HFFc6 (cell line): ENCODE results near the gene KDM1B. TPM values are rescaled to one million over a fixed set of nuclear protein-coding genes. Genes with fewer than 3 reads are reported as not detected.
A peak's percentile ranks its signal among the peaks of the same experiment; 100 is the strongest.

ENCODE experiments used
- DNase-seq: peaks from one replicate; pipeline ENCODE4 v3.0.0-alpha.2; 2018
- H3K27ac Mint-ChIP-seq: 2 replicates; pipeline ENCODE4 v1.8.0; 2020; ENCODE audit warnings: mild to moderate bottlenecking, mixed read lengths
- H3K27me3 Mint-ChIP-seq: 2 replicates; pipeline ENCODE4 v1.8.0; 2021; ENCODE audit warnings: mild to moderate bottlenecking, moderate library complexity, mixed read lengths; ENCODE audit not compliant: insufficient read depth
- H3K36me3 Mint-ChIP-seq: 2 replicates; pipeline ENCODE4 v1.8.0; 2021; ENCODE audit warnings: low read depth, mixed read lengths
- H3K4me1 Mint-ChIP-seq: 2 replicates; pipeline ENCODE4 v1.8.0; 2020; ENCODE audit warnings: low read depth, mixed read lengths
- H3K4me3 Mint-ChIP-seq: 2 replicates; pipeline ENCODE4 v1.8.0; 2020; ENCODE audit warnings: mild to moderate bottlenecking, moderate library complexity, mixed read lengths
- H3K9me3 Mint-ChIP-seq: 2 replicates; pipeline ENCODE4 v1.8.0; 2020; ENCODE audit warnings: mild to moderate bottlenecking, mixed read lengths
- long read RNA-seq: library from polyadenylated mRNA; unstranded; transcript quantifications from one replicate; pipeline ENCODE4 v2.0.0, GENCODE V29; 2019
- total RNA-seq, 6 experiments: library from RNA; stranded (reverse); fragmentation: NEBNext Ultra II Directional; extraction: Animal tissue kit (Norgen Biotek cat#: 25700); gene quantifications; 2 replicates in 1 of 6; 3 replicates in 5 of 6; pipeline ENCODE4 v1.2.3, GENCODE V29; 2021
- TF ChIP-seq, protein P1 (sequence below): fragments of 200-600 bp; sonication (generic); IDR thresholded peaks from 2 replicates; pipeline ENCODE4 v1.5.0; 2021; ENCODE audit warnings: antibody characterized with exemption, mild to moderate bottlenecking

KDM1B gene, protein sequence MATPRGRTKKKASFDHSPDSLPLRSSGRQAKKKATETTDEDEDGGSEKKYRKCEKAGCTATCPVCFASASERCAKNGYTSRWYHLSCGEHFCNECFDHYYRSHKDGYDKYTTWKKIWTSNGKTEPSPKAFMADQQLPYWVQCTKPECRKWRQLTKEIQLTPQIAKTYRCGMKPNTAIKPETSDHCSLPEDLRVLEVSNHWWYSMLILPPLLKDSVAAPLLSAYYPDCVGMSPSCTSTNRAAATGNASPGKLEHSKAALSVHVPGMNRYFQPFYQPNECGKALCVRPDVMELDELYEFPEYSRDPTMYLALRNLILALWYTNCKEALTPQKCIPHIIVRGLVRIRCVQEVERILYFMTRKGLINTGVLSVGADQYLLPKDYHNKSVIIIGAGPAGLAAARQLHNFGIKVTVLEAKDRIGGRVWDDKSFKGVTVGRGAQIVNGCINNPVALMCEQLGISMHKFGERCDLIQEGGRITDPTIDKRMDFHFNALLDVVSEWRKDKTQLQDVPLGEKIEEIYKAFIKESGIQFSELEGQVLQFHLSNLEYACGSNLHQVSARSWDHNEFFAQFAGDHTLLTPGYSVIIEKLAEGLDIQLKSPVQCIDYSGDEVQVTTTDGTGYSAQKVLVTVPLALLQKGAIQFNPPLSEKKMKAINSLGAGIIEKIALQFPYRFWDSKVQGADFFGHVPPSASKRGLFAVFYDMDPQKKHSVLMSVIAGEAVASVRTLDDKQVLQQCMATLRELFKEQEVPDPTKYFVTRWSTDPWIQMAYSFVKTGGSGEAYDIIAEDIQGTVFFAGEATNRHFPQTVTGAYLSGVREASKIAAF
- total RNA-seq, result 10 to 100 TPM; 17.4 to 20.9 (median 19.1) TPM
- long read RNA-seq, partial matches to known transcripts, result 0 of 2 reads
- long read RNA-seq, other reads (novel, unspliced or antisense), result 2 of 2 reads

DNA sequence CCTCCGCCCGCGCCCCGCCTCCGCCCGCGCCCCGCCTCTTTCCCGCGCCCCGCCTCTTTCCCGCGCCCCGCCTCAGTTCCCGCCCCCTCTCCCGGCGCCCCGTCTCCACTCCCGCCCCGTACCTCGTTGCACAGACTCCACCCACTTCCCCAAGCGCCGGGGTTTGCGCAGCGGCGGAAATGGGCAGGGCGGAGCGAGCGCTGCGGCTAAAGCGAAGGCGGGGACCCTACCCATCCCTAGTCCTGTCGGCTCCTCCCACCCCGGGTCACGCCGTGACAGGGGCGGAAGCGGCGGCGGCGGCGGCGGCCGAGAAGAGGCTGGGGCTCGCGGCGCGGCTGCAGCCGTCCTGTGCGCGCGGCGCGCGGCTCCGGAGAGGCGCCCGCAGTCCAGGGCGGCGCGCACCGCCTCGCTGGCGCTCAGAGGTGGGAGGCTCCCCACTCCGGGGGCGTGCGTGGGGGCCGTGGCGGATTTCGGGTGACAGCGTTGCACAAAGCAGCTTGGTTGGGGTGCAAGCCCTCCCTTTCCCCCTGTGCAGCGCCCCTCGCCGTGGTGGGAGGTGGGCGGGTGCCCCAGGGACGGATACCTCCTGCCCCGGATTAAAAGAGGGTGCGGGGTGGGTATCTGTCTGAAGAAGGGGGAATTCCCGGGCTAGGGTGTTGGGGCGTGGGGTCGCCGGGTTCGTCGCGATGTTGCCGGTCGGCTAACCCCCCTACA is at the start of gene KDM1B:
KDM1B (plus strand) TSS at position 273 of the 714 bp plus-strand sequence. CDS start 4,474 bp downstream, outside the sequence.
- Mint-ChIP-seq H3K27ac (peak within 1 kb of the TSS; percentile 98), H3K4me3 (peak within 1 kb of the TSS; percentile 99), H3K36me3 (peaks cover 15% of the 10 kb centered on the region), H3K9me3 (no peaks in the 10 kb centered on the region), H3K4me1 (peaks cover 30% of the 10 kb centered on the region), H3K27me3 (peaks cover 2% of the 10 kb centered on the region)
- TF ChIP-seq, protein P1, sequence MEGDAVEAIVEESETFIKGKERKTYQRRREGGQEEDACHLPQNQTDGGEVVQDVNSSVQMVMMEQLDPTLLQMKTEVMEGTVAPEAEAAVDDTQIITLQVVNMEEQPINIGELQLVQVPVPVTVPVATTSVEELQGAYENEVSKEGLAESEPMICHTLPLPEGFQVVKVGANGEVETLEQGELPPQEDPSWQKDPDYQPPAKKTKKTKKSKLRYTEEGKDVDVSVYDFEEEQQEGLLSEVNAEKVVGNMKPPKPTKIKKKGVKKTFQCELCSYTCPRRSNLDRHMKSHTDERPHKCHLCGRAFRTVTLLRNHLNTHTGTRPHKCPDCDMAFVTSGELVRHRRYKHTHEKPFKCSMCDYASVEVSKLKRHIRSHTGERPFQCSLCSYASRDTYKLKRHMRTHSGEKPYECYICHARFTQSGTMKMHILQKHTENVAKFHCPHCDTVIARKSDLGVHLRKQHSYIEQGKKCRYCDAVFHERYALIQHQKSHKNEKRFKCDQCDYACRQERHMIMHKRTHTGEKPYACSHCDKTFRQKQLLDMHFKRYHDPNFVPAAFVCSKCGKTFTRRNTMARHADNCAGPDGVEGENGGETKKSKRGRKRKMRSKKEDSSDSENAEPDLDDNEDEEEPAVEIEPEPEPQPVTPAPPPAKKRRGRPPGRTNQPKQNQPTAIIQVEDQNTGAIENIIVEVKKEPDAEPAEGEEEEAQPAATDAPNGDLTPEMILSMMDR, result no peak
- peak; percentile 98 for DNase-seq

DNA sequence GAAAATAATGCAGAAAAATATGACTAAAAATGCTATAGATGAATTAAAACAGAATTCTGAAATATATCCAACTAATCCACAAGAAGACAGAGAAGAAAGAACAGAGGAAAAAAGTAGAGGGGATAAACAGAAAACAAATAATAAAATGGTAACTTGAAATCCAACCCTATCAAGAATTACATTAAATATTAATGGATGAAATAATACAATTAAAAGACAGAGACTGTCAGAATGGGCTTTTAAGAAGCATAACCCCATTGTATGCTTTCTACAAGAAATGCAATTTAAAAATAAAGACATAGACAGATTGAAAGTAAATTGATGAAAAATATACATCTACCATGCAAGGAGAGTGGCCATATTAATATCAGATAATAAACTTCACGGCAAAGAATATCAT is 48.2 kb upstream of the KDM1B start:
- peaks cover 6% of the 10 kb centered on the region for H3K4me1 Mint-ChIP-seq
- DNase-seq, result no peak

DNA sequence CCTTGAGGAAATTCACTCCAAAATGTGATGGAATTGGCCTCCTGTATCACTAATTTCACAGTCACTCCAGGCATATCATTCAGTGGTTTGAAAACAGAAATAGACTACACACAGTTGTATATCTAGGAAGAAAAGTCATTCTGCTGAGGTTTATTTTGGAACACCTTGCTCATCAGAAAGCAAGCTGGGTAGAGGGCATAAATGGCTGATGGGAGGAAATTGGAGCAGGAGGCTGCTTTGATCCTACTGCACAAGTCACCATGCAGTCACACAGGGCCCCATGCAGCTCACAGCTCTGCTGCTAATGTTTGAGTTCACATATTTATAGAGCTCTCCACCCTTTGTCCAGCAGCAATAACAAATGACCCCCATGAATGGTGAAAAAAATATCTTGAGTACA is 45.1 kb upstream of the KDM1B start:
- TF ChIP-seq, protein P1, result no peak
- Mint-ChIP-seq H3K27ac (no peak overlapping the region), H3K27me3 (no peaks in the 10 kb centered on the region), H3K4me1 (0 out of 2 replicates have a peak, but pooled peaks cover 4% of the 10 kb centered on the region), H3K36me3 (peaks cover 12% of the 10 kb centered on the region), H3K4me3 (no peak overlapping the region), H3K9me3 (peaks cover 12% of the 10 kb centered on the region)
- no peak for DNase-seq

More for the DNA sequence above, 48.2 kb upstream of the KDM1B start:
- Mint-ChIP-seq H3K9me3 (peaks cover 12% of the 10 kb centered on the region), H3K27ac (no peak overlapping the region), H3K27me3 (no peaks in the 10 kb centered on the region), H3K36me3 (peaks cover 12% of the 10 kb centered on the region), H3K4me3 (no peak overlapping the region)
- TF ChIP-seq, protein P1, result no peak

DNA sequence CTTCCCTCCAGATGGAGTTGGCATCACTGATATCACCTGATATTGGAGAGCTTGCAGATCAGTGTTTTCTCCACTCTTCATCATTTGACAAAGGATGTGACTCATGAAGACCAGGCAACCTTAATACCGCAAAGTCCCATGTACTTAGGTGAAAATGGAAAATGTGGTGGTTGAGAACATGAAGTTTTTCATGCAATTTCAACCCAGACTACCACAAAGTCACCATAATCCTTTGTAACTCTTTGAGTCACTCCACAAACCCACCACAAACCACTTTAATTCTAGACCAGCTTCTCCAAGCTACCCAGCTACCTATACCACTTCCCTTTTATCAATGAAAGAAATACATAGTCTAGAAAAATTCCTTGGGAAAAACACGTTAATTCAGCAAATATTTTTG is 39.9 kb upstream of the KDM1B start:
- TF ChIP-seq, protein P1, result no peak
- H3K9me3 Mint-ChIP-seq, result no peaks in the 10 kb centered on the region
- no peaks in the 10 kb centered on the region for H3K36me3 Mint-ChIP-seq
- H3K4me1 Mint-ChIP-seq, result peaks cover 9% of the 10 kb centered on the region; the same call in 1 of the 2 replicates
- H3K27me3 Mint-ChIP-seq, result no peaks in the 10 kb centered on the region
- no peak overlapping the region for H3K27ac Mint-ChIP-seq
- DNase-seq, result no peak
- no peak overlapping the region for H3K4me3 Mint-ChIP-seq

DNA sequence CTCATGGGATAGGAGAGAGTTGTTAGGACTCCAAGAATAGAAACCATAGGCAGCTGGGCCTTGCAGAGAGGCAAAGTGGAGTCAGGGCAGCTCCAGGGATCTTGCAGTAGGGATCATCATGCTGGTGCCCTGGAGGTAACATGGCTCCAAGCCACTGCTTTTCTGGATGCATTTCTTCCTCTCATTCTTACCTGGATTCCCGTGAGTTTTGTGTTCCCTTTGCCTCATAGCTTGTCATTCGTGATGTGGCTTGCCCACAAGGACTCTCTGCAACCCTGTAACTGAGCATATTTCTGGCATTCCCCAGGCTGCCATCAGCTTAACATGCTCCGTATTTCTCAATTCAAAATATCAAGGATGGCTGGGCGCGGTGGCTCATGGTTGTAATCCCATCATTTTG is 38.1 kb upstream of the KDM1B start:
- H3K9me3 Mint-ChIP-seq, result no peaks in the 10 kb centered on the region
- no peak overlapping the region for H3K4me3 Mint-ChIP-seq
- peaks cover 15% of the 10 kb centered on the region for H3K4me1 Mint-ChIP-seq
- no peak for DNase-seq
- H3K36me3 Mint-ChIP-seq, result no peaks in the 10 kb centered on the region
- no peak overlapping the region for H3K27ac Mint-ChIP-seq
- H3K27me3 Mint-ChIP-seq, result no peaks in the 10 kb centered on the region
- TF ChIP-seq, protein P1, result no peak
